ACC112 (cell line): ENCODE measurements around the gene VSX1.

Source experiments
- H2AFZ ChIP-seq: fragments of 200-600 bp; sonication (generic); one replicate; pipeline ENCODE4 v1.6.0; 2017; ENCODE audit warnings: antibody characterized with exemption, low read length; ENCODE audit not compliant: unreplicated experiment
- H3K27ac ChIP-seq: fragments of 200-600 bp; sonication (generic); 2 replicates; pipeline ENCODE4 v1.5.1; 2014; ENCODE audit warnings: low read depth, mild to moderate bottlenecking, antibody characterized with exemption, low read length, moderate library complexity
- H3K27me3 ChIP-seq: fragments of 200-600 bp; sonication (generic); 2 replicates; pipeline ENCODE4 v1.6.1; 2014; ENCODE audit warnings: mild to moderate bottlenecking, antibody characterized with exemption, low read length, moderate library complexity, mixed read lengths; ENCODE audit not compliant: insufficient read depth
- H3K36me3 ChIP-seq: fragments of 200-600 bp; sonication (generic); 2 replicates; pipeline ENCODE4 v1.6.1; 2016; ENCODE audit warnings: mild to moderate bottlenecking, antibody characterized with exemption, low read length, moderate library complexity, mixed read lengths; ENCODE audit not compliant: insufficient read depth
- H3K4me1 ChIP-seq: fragments of 200-600 bp; sonication (generic); one replicate; pipeline ENCODE4 v1.6.1; 2016; ENCODE audit warnings: low read length, mixed read lengths; ENCODE audit not compliant: insufficient read depth, unreplicated experiment, control insufficient read depth
- H3K4me3 ChIP-seq: fragments of 200-600 bp; sonication (generic); 2 replicates; pipeline ENCODE4 v1.5.1; 2014; ENCODE audit warnings: mild to moderate bottlenecking, low read depth, low read length
- H3K79me2 ChIP-seq: fragments of 200-600 bp; sonication (generic); one replicate; pipeline ENCODE4 v1.6.0; 2016; ENCODE audit warnings: low read length; ENCODE audit not compliant: control insufficient read depth, unreplicated experiment, insufficient read depth

VSX1 gene

DNA sequence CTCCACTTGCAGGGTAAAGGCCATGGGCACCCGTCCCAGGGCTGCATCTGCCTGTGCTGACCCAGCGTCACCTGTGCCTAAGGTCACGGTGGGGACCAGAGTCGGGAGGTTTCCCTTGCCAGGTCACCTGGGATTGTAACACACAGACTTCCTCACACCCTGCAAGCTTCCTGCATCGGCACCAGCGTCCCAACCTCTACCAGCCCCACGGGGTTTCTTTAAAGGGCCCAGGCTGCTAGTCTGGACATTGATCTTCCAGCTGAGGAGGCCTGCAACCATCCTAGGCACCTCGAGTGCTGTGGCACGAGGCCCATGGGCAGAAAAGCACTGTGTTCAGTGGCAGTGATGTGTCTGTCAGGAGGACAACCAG lies 36.6 kb downstream of the VSX1 start:
- H3K36me3 ChIP-seq, result no peaks in the 10 kb centered on the region
- H3K4me1 ChIP-seq, result peaks cover 3% of the 10 kb centered on the region
- no peak overlapping the region for H3K4me3 ChIP-seq
- no peaks in the 10 kb centered on the region for H3K79me2 ChIP-seq
- no peaks in the 10 kb centered on the region for H3K27me3 ChIP-seq
- H3K27ac ChIP-seq, result no peak overlapping the region
- H2AFZ ChIP-seq, result no peak overlapping the region

GRCh38 chr20:25044660-25045342 lies 37.1 kb downstream of the VSX1 start:
- Histone ChIP-seq H3K27ac (no peak overlapping the region), H3K4me3 (no peak overlapping the region), H3K27me3 (no peaks in the 10 kb centered on the region)

DNA sequence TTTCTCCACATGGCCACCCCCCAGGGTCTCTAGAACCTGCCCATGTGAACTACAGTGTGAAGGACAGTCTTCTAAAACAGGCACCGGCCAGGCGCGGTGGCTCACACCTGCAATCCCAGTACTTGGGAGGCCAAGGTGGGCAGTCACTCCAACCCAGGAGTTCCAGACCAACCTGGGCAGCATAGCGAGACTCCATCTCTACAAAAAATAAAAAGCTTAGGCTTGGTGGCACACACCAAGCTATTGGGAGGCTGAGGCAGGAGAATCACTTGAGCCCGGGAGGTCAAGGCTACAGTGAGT lies 37.7 kb downstream of the VSX1 start:
- Histone ChIP-seq H3K27me3 (no peaks in the 10 kb centered on the region), H3K36me3 (no peaks in the 10 kb centered on the region), H3K27ac (no peak overlapping the region), H3K4me1 (peaks cover 11% of the 10 kb centered on the region), H2AFZ (no peak overlapping the region), H3K79me2 (no peaks in the 10 kb centered on the region), H3K4me3 (no peak overlapping the region)

More at GRCh38 chr20:25044660-25045342, 37.1 kb downstream of the VSX1 start:
- Histone ChIP-seq H3K36me3 (no peaks in the 10 kb centered on the region), H3K4me1 (peaks cover 8% of the 10 kb centered on the region), H2AFZ (no peak overlapping the region), H3K79me2 (no peaks in the 10 kb centered on the region)

GRCh38 chr20:25043499-25044260 lies 38.3 kb downstream of the VSX1 start:
- H3K4me3 ChIP-seq, result no peak overlapping the region
- H3K36me3 ChIP-seq, result no peaks in the 10 kb centered on the region
- no peaks in the 10 kb centered on the region for H3K27me3 ChIP-seq
- no peaks in the 10 kb centered on the region for H3K79me2 ChIP-seq
- H3K4me1 ChIP-seq, result peaks cover 11% of the 10 kb centered on the region
- H3K27ac ChIP-seq, result no peak overlapping the region
- H2AFZ ChIP-seq, result no peak overlapping the region

DNA sequence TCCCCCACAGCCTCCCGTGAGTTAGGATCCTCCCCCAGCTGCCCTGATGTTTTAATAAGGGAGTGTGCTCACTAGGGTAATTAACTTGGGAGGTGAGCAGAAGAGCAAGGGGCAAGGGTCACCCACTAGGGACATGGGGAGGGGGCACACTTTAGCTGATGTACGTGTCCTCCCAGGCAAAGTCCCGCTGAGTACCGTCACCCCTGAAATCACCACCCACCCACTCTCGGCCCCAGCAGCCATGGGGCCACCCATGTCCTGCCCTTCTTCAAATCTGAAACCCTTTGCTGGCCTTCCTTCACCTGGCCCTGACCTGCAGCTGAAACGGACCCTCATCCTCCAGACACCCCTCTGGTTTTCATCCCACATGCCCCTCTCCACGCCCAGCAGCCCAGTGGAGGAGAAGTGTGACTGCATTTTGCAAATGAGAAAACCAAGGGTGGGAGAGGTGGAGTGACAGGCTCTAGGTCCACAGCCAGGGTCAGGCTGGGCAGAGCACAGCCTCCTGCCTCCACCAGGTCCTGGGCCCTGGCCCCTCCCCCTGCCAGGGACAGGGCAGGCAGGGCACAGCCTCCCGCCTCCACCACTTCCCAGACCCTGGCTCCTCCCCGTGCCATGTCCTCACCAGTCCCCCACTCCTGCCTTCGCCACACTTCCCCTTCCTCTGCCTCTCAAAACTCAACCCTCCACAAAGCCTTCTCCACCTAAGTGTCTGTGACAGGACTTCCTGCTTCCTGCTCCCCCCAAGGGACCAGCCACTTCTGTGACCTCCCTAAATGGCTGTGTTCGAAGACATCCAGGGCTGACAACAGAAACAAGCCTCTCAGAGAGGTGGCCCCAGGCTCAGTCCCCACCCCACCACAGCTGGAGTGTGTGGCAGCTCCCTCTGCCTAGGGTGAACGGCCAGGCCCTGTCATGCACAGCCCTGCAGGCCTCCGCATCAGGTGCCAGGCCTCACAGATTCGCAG lies 39.1 kb downstream of the VSX1 start:
- Histone ChIP-seq H3K79me2 (no peaks in the 10 kb centered on the region), H2AFZ (no peak overlapping the region), H3K4me3 (no peak overlapping the region), H3K27me3 (no peaks in the 10 kb centered on the region), H3K27ac (no peak overlapping the region), H3K36me3 (no peaks in the 10 kb centered on the region), H3K4me1 (peaks cover 11% of the 10 kb centered on the region)

DNA sequence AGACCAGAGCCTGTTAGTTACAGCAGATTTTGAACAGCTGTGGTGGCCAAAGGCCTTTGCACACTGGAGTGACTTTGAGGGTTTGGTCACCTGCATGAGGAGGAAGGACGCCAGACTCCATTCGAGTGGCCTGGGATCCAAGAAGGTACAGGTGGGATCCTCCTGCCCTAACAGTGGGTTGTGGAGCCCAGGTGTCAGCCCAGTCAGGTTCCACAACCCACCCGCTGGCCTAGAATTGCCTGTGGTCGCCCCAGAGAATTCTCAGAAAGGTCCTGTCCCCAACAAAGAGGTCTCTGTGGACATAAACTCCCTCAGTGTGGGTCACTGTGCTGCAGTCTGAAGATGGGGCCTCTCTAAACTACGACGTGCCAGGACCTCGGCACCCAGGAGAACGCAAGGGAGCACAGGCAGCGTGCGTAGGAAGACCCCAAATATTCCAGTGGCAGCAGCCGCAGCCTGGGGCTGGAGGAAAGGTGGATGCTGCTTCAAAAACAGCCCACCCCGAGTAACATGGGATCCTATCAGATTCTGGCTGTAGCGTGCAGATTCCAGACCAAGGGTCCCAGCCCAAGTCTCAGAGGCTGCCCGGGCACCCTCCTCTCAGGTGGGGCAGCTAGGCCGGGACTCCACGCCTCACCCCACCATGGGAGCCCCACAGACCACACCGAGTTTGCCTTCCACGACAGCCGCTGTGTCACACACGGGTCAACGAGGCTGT lies 40.0 kb downstream of the VSX1 start:
- peaks cover 11% of the 10 kb centered on the region for H3K4me1 ChIP-seq
- no peaks in the 10 kb centered on the region for H3K79me2 ChIP-seq
- H3K36me3 ChIP-seq, result no peaks in the 10 kb centered on the region
- H3K27me3 ChIP-seq, result no peaks in the 10 kb centered on the region
- H3K27ac ChIP-seq, result no peak overlapping the region
- no peak overlapping the region for H3K4me3 ChIP-seq
- no peak overlapping the region for H2AFZ ChIP-seq

DNA sequence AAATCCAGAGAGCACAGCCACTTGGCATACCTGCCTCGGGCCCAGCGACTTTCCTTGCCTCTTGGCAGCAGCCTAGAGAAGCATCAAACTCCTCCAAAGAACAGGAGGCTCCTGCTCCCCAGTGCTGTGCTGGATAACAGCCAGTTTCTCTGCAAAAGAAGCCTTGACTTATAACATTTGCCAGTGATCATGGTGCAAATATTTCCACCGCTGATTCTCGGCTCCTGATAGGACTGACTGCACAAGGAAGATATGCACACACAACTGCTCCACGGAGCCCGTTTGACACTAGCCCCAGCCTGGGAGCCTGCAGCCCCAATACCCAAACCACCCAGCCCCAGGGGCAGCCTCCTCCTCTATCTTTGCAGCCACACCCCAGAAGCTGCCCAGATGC lies 41.5 kb downstream of the VSX1 start:
- Histone ChIP-seq H3K27ac (no peak overlapping the region), H3K79me2 (no peaks in the 10 kb centered on the region), H3K4me1 (peaks cover 11% of the 10 kb centered on the region), H2AFZ (no peak overlapping the region), H3K4me3 (no peak overlapping the region), H3K36me3 (no peaks in the 10 kb centered on the region), H3K27me3 (no peaks in the 10 kb centered on the region)

DNA sequence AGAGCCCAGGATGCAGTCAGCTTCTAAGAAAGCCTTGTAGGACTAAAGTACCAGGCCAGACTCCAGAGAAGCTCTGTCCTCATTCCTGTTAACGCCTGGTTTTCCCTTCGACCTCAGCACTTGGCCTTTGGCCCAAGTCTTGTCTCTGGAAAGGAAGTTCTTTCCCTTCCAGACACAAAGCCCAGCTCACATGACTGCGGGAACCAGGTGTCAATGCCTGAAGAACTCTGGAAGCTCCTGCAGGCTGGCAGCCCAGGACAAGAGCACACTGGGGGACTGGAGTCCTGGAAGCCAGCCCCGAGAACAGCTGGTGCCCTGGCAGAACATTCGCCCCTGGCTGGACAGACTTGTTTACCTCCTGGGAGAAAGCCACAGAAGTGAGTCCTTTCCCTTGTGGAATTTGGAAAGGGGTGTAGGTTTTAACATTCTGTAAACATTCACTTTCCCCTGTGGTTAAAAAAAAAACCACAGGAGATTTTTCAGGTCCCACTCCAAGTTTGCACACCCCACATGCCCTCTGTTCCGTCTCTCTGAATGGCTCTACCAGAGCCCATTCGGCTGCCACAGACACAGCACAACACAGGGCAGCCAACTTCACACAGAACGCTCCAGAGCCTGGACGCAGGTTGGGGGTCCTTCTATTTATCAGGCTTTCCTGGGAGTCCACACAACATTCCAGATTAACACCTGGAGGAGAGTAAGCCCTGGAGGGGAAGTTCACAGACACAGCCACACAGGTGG lies 42.1 kb downstream of the VSX1 start:
- no peak overlapping the region for H2AFZ ChIP-seq
- H3K79me2 ChIP-seq, result no peaks in the 10 kb centered on the region
- H3K27me3 ChIP-seq, result no peaks in the 10 kb centered on the region
- H3K4me1 ChIP-seq, result peaks cover 11% of the 10 kb centered on the region
- no peaks in the 10 kb centered on the region for H3K36me3 ChIP-seq
- H3K27ac ChIP-seq, result no peak overlapping the region
- H3K4me3 ChIP-seq, result no peak overlapping the region

DNA sequence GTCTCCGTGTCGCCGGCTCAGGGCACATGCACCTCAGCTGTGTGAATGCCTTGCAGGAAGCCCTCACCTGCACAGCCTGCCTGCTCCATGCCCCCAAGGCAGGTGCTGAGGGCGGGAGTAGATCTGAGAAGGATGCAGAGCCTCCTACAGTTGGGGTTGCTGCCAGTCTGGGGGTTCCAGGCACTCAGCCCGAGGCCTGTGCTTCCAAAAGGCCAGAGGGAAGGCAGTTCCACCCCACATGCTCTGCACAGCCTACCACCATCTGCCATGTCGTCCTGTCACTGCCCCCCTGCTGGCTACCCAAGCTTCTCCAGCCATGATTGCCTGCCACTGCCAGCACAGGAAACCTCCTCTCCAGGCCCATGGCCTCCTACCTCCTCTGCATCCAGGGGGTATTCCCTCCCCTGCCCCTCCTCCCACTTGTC lies 43.3 kb downstream of the VSX1 start:
- Histone ChIP-seq H2AFZ (no peak overlapping the region), H3K4me1 (peaks cover 11% of the 10 kb centered on the region), H3K27me3 (no peaks in the 10 kb centered on the region), H3K36me3 (no peaks in the 10 kb centered on the region), H3K4me3 (no peak overlapping the region), H3K27ac (no peak overlapping the region), H3K79me2 (no peaks in the 10 kb centered on the region)

DNA sequence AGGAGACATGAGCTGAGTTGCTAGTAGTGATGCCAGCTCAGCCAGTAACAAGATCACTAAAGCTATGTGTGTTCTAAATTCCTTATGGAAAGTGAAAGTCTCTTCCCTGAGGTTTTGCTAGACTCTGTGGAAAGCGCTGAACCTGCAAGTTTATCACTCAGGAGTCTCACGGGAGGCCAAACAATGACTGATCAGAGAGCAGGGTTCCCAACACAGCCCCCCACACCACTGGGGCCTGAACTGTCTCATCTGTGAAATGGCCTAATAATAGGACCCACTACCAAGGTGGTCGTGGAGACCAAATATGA lies 43.9 kb downstream of the VSX1 start:
- Histone ChIP-seq H3K36me3 (no peaks in the 10 kb centered on the region), H3K79me2 (no peaks in the 10 kb centered on the region), H3K27ac (no peak overlapping the region), H2AFZ (no peak overlapping the region), H3K4me1 (peaks cover 11% of the 10 kb centered on the region), H3K27me3 (no peaks in the 10 kb centered on the region), H3K4me3 (no peak overlapping the region)
